Measurements from ENCODE around the gene ITPK1. TPM values are rescaled to one million over a fixed set of nuclear protein-coding genes. Genes with fewer than 3 reads are reported as not detected.
"Not testable (repeated sequence)": the region's sequence is repeated elsewhere in the genome, so short reads cannot be mapped to it uniquely, and the experiment has no call there.

Gene ITPK1
- total RNA-seq, 1 donor from 2014 or later, result 59.8 TPM

DNA sequence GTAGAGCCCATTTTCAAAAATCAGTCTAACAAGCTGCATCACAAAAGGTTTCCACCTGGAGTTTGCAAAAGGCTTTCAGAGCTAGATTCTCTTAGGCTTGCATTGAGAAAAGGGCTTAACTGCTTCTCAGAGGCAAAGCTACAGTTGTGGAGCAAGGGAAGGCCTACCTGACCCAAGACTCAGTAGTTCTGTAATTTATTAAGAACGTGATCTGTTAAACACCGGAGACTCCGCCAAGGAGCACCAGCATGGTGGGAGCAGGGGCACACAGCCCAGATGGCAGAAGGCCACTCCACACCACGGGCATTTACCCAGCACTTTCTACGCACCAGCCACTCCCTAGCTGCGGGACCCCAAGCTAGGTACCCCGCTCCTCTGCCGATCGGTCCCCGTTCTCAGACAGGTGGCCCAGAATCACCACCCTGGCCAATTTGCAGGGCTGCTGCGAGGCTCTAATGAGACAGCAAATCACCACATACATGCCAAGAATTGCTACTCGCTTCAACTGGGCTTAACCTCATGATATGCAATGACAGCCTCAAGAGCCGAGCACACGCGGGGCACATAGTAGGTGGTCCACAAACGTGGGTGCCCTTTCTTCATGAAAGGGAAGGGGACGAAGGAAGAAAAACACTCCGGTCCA, 1.5 kb downstream of the ITPK1 start:
- Mint-ChIP-seq H3K9me3 (no peaks in the 10 kb centered on the region), H3K27ac (ENCODE audit: unreplicated experiment) (no peak overlapping the region), H3K27me3 (ENCODE audit: low read depth) (peaks cover 10% of the 10 kb centered on the region), H3K4me3 (peak overlapping the region; percentile 88), H3K4me1 (peaks cover 27% of the 10 kb centered on the region), H3K36me3 (ENCODE audit: low read depth) (no peaks in the 10 kb centered on the region)
- DNase-seq (ENCODE audit: low read depth, low spot score), result no peak
- TF ChIP-seq, protein P1, sequence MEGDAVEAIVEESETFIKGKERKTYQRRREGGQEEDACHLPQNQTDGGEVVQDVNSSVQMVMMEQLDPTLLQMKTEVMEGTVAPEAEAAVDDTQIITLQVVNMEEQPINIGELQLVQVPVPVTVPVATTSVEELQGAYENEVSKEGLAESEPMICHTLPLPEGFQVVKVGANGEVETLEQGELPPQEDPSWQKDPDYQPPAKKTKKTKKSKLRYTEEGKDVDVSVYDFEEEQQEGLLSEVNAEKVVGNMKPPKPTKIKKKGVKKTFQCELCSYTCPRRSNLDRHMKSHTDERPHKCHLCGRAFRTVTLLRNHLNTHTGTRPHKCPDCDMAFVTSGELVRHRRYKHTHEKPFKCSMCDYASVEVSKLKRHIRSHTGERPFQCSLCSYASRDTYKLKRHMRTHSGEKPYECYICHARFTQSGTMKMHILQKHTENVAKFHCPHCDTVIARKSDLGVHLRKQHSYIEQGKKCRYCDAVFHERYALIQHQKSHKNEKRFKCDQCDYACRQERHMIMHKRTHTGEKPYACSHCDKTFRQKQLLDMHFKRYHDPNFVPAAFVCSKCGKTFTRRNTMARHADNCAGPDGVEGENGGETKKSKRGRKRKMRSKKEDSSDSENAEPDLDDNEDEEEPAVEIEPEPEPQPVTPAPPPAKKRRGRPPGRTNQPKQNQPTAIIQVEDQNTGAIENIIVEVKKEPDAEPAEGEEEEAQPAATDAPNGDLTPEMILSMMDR (conservative IDR thresholded peaks at IDR 0.05), result no peak

DNA sequence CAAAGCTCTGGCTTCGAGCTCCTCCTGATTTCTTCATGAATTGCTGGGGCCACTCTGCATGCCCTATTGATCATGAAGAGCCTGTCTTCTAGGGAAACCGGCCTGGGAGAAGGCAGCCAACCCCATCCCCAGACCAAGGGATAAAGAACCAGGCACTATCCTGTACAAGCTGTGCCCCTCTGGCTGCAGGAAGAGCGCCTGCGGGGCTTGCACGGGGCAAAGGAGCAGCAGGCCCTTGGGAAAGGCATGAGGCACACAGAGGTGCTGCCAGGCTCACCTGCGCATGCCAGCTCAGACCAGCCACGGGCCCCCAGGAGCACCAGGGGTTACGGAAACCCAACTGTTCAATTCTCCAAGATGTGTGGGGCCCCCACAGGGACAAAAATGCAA, 2.1 kb downstream of the ITPK1 start:
- H3K27ac Mint-ChIP-seq (ENCODE audit: unreplicated experiment), result no peak overlapping the region
- H3K27me3 Mint-ChIP-seq (ENCODE audit: low read depth), result peaks cover 10% of the 10 kb centered on the region
- peak overlapping the region; percentile 88 for H3K4me3 Mint-ChIP-seq
- peaks cover 27% of the 10 kb centered on the region for H3K4me1 Mint-ChIP-seq
- no peaks in the 10 kb centered on the region for H3K9me3 Mint-ChIP-seq
- TF ChIP-seq, protein P1 (conservative IDR thresholded peaks at IDR 0.05), result no peak
- no peaks in the 10 kb centered on the region for H3K36me3 Mint-ChIP-seq (ENCODE audit: low read depth)
- no peak for DNase-seq (ENCODE audit: low read depth, low spot score)

DNA sequence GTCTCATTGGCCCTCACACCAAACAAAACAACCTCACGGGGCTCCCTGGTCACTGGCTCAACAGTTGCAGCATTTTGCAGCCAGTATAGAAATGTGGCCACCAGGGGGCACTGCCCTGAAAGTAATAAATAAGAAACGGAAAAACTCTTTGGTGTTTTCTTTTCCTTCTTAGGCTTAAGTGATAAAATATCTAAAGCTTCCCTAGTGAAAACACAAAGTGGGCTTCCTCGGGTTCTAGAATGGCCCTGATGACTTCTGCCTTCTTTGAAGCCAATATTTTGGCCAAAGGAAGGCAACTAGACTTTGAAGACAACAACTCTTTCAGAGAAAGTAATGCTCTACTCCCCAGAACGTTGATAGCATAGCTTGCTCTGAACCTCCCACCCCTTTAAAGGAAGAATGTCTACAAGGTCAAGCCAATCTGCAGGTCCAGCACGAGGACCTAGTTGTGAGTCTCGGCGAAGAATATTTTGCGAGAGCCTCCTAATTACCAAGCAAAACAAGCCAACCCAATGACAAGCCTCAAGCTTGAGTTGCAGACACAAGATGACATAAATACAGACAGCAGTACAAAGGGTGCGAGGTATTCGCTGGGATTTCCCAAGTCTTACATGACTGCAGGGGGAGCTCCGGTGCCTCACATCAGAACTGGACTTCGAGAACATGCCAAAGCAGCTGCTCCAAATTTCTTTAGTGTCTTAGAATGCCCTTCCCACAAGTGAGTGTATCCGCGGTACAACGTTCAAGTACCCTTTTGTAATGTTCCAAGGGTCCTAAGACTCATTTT, 2.6 kb downstream of the ITPK1 start:
- TF ChIP-seq, protein P1 (conservative IDR thresholded peaks at IDR 0.05), result peak; percentile 89
- H3K9me3 Mint-ChIP-seq, result no peaks in the 10 kb centered on the region
- H3K4me3 Mint-ChIP-seq, result peak overlapping the region; percentile 88
- H3K27me3 Mint-ChIP-seq (ENCODE audit: low read depth), result peaks cover 10% of the 10 kb centered on the region
- H3K36me3 Mint-ChIP-seq (ENCODE audit: low read depth), result no peaks in the 10 kb centered on the region
- peak; percentile 73 for DNase-seq (ENCODE audit: low read depth, low spot score)
- H3K4me1 Mint-ChIP-seq, result peaks cover 27% of the 10 kb centered on the region
- H3K27ac Mint-ChIP-seq (ENCODE audit: unreplicated experiment), result no peak overlapping the region

DNA sequence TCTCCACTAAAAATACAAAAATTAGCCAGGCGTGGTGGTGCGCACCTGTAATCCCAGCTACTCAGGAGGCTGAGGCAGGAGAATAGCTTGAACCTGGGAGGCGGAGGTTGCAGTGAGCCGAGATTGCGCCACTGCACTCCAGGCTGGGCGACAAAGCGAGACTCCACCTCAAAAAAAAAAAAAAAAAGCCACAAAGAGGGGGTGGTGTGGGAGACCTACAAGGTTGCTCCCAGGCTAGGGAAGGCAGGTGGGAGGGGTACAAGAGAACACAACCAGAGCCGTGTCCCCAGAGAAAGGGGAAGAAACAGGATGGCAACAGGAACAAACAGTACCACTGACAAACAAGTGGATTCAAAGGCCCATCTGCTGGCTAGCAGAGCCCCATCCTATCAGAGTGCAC, 4.2 kb downstream of the ITPK1 start:
- H3K27ac Mint-ChIP-seq (ENCODE audit: unreplicated experiment); H3K9me3 Mint-ChIP-seq; H3K4me3 Mint-ChIP-seq; H3K36me3 Mint-ChIP-seq (ENCODE audit: low read depth); DNase-seq (ENCODE audit: low read depth, low spot score); H3K27me3 Mint-ChIP-seq (ENCODE audit: low read depth): not testable (repeated sequence)
- H3K4me1 Mint-ChIP-seq, result peaks cover 24% of the 10 kb centered on the region

DNA sequence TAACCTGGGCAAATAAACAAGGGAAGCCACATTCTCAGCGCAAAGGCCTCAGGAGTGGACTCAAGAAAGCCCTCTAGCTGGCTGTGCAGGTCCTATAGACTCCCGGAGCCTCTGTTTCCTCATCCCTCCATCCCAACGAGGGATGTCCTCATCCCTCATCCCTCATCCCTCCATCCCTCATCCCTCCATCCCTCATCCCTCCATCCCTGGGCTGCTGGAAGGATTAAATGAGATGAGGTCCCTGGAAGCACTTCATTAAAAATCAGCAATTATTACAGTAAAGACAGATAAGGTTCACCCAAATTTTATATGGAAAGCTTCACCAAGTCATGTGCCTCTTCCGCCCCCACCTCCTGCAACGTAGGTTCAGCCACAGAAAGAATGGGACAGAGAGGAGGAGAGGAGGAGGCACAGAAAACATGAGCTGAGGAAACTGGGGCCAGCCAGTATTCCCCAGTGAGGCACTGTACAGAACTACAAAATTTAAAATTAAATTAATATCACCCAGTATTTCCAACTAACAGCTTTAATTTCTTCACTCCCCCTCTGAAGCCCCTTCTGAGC, 4.8 kb downstream of the ITPK1 start:
- Mint-ChIP-seq H3K4me3 (peak overlapping the region; percentile 38), H3K27ac (ENCODE audit: unreplicated experiment) (no peak overlapping the region), H3K9me3 (no peaks in the 10 kb centered on the region), H3K27me3 (ENCODE audit: low read depth) (peaks cover 10% of the 10 kb centered on the region), H3K4me1 (peaks cover 20% of the 10 kb centered on the region), H3K36me3 (ENCODE audit: low read depth) (no peaks in the 10 kb centered on the region)
- TF ChIP-seq, protein P1 (conservative IDR thresholded peaks at IDR 0.05), result no peak
- no peak for DNase-seq (ENCODE audit: low read depth, low spot score)

Data from neural crest cell (in vitro differentiated cells).